Upper lobe of right lung (tissue), 1 donor: ENCODE results near the gene TFCP2L1. TPM values are rescaled to one million over a fixed set of nuclear protein-coding genes. Genes with fewer than 3 reads are reported as not detected.
A peak's percentile ranks its signal among the peaks of the same experiment; 100 is the strongest.
"Not testable (repeated sequence)": the region's sequence is repeated elsewhere in the genome, so short reads cannot be mapped to it uniquely, and the experiment has no call there.

ENCODE experiments used
- ATAC-seq: fragments of 200-7000 bp; cut with Tn5 transposase; one replicate; pipeline ENCODE4 v1.9.1; 2020; ENCODE audit warnings: mild to moderate bottlenecking, moderate library complexity
- DNase-seq: peaks from one replicate; pipeline ENCODE4 v3.0.0-alpha.2; 2020
- H3K27ac ChIP-seq: fragments of 200-600 bp; one replicate; pipeline ENCODE4 v1.8.0; 2022
- H3K27me3 ChIP-seq: fragments of 200-600 bp; one replicate; pipeline ENCODE4 v1.8.0; 2022; ENCODE audit warnings: mild to moderate bottlenecking
- H3K36me3 ChIP-seq: fragments of 200-600 bp; one replicate; pipeline ENCODE4 v1.8.0; 2022
- H3K4me1 ChIP-seq: fragments of 200-600 bp; one replicate; pipeline ENCODE4 v1.8.0; 2022
- H3K4me3 ChIP-seq: fragments of 200-600 bp; one replicate; pipeline ENCODE4 v1.8.0; 2022; ENCODE audit warnings: mild to moderate bottlenecking
- H3K9me3 ChIP-seq: fragments of 200-600 bp; one replicate; pipeline ENCODE4 v1.8.0; 2022
- intact Hi-C: fragments of 100-400 bp; cut with DNase I; formaldehyde crosslinking; loops from one replicate; pipeline ENCODE4 v1.11.0; 2022
- long read RNA-seq: library from polyadenylated mRNA; unstranded; transcript quantifications from one replicate; pipeline ENCODE4 v2.0.0, GENCODE V29; 2021
- total RNA-seq: library from RNA; stranded (reverse); fragmentation: NEBNext Ultra II Directional; extraction: Animal tissue kit (Norgen Biotek cat#: 25700); gene quantifications from one replicate; pipeline ENCODE4 v1.2.1, GENCODE V29; 2021
- TF ChIP-seq, protein P1 (sequence below): fragments of 200-600 bp; IDR thresholded peaks from one replicate; pipeline ENCODE4 v1.8.0; 2022; ENCODE audit warnings: antibody characterized with exemption
- donor health status: DM: no; HTN: yes; CAD: no; lungs with severe emphysema.

Gene TFCP2L1, protein sequence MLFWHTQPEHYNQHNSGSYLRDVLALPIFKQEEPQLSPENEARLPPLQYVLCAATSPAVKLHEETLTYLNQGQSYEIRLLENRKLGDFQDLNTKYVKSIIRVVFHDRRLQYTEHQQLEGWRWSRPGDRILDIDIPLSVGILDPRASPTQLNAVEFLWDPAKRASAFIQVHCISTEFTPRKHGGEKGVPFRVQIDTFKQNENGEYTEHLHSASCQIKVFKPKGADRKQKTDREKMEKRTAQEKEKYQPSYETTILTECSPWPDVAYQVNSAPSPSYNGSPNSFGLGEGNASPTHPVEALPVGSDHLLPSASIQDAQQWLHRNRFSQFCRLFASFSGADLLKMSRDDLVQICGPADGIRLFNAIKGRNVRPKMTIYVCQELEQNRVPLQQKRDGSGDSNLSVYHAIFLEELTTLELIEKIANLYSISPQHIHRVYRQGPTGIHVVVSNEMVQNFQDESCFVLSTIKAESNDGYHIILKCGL
- total RNA-seq: 22.0 TPM
- long read RNA-seq, full-length matches to known transcripts: 4 of 14 reads
- long read RNA-seq, partial matches to known transcripts: 2 of 14 reads
- long read RNA-seq, other reads (novel, unspliced or antisense): 8 of 14 reads

DNA sequence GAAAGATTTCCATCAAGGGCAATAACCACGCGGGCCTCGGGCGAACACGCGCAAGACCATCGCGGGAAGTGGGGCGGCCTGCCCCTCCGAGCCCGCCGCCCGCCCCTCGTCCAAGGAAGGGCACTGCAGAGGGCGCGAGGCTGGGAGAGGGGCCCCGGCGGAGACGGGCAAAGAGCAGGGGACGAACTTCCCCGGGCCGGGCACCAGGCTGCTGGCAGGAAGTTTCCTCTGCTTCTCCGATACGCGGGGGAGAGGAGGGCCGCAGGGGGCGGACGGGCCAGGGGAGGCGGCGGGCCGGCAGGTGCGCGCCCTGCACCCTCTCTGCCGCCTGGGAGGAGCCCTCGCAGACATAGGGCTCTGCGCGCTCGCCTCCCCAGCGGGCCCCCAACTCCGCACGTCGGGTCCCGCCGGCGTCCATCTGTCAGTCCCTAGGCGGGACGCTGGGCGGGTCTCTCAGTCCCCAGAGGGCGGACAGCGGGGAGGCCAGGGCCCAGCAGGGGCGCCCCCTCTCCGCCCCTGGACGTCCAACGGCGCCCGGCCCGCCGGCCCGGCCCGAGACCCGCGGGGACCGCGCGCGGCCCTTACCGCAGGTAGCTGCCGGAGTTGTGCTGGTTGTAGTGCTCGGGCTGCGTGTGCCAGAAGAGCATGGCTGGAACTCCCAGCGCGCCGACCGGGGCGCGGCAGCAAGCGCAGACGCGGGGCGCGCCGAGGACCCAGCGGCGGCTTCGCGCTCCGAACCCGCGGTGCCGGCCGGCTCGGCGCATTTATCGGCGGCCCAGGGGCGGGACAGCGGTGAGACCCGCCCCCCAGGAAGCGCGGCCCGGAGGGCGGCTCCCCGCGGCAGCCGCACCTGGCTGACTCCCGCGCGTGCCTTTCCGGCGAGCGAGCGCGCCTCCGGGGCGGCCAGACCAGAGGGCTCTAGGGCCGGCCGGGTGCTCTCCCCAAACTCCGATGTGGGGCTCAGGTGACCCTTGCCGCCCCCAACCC lies at the start of gene TFCP2L1:
Gene TFCP2L1 (minus strand): TSS at position 740 of the 987 bp plus-strand sequence. CDS start 93 bp downstream, at position 647.
- Histone ChIP-seq H3K36me3 (no peaks in the 10 kb centered on the region), H3K27ac (peak within 1 kb of the TSS; percentile 68), H3K4me3 (peak within 1 kb of the TSS; percentile 58), H3K27me3 (peaks cover 3% of the 10 kb centered on the region), H3K9me3 (no peaks in the 10 kb centered on the region), H3K4me1 (peaks cover 8% of the 10 kb centered on the region)
- ATAC-seq (peak; percentile 88), DNase-seq (peak; percentile 89)
- TF ChIP-seq, protein P1, sequence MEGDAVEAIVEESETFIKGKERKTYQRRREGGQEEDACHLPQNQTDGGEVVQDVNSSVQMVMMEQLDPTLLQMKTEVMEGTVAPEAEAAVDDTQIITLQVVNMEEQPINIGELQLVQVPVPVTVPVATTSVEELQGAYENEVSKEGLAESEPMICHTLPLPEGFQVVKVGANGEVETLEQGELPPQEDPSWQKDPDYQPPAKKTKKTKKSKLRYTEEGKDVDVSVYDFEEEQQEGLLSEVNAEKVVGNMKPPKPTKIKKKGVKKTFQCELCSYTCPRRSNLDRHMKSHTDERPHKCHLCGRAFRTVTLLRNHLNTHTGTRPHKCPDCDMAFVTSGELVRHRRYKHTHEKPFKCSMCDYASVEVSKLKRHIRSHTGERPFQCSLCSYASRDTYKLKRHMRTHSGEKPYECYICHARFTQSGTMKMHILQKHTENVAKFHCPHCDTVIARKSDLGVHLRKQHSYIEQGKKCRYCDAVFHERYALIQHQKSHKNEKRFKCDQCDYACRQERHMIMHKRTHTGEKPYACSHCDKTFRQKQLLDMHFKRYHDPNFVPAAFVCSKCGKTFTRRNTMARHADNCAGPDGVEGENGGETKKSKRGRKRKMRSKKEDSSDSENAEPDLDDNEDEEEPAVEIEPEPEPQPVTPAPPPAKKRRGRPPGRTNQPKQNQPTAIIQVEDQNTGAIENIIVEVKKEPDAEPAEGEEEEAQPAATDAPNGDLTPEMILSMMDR: no peak
- intact Hi-C loops: no loop called here

DNA sequence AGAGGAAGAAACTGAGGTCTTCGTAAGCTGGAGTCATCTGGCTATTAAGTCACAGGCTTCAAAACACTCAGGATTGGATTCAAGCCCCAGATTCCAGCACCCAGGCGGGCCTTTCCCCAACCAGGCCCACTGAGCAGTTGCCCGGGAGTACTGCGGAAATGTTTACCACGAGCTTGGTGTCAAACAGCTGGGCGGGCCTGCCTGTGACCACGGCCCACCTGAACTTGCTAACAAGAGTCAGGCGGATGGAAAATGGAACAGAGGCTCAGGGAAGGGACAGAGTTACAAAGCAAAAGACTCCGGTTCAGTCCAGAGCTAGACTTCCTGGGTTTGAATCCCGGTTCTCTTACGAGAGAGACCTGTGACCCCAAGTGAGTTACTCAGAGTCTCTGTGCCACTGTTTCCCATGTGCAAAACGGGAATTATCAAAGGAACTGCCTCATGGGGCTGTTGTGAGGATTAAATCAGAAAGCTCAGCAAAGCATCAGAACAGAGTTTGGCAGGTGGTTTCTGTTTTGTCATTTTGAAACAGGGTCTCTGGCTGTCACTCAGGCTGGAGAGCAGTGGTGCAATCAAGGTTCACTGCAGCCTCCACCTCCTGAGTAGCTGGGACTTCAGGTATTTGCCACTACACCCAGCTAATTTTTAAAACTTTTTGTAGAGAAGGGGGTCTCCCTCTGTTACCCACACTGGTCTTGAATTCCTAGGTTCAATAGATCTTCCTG lies 49.0 kb upstream of the TFCP2L1 start:
- Histone ChIP-seq H3K36me3 (peaks cover 8% of the 10 kb centered on the region), H3K27ac (no peak overlapping the region), H3K4me3 (no peak overlapping the region), H3K27me3 (no peaks in the 10 kb centered on the region), H3K4me1 (peaks cover 11% of the 10 kb centered on the region), H3K9me3 (no peaks in the 10 kb centered on the region)
- ATAC-seq (no peak), DNase-seq (no peak)
- TF ChIP-seq, protein P1: no peak
- intact Hi-C loops: no loop called here

DNA sequence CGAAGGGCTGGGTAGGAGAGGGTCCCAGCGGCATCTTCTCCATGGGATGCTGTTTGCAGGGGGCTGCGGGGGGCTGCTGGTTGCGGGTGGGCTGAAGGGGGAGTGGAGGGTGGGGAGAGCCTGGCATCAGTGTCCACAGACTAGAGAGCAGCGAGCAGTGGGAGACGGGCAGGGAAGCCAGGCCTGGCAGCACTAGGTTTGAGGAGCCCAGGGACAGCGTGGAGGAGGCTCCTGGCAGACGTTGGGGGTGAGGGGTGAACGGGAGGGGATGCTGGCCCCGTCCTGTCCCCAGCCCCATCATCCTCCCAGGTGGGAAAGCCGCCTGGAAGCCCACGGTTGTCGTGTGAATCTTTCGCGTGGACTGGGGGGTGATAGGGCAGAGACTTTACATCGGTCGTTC lies 48.2 kb upstream of the TFCP2L1 start:
- no peak for ATAC-seq
- TF ChIP-seq, protein P1: no peak
- Histone ChIP-seq H3K9me3 (no peaks in the 10 kb centered on the region), H3K4me3 (no peak overlapping the region), H3K36me3 (peaks cover 4% of the 10 kb centered on the region), H3K4me1 (peaks cover 11% of the 10 kb centered on the region), H3K27me3 (no peaks in the 10 kb centered on the region), H3K27ac (no peak overlapping the region)
- intact Hi-C loops: no loop called here
- DNase-seq: peak; percentile 51

DNA sequence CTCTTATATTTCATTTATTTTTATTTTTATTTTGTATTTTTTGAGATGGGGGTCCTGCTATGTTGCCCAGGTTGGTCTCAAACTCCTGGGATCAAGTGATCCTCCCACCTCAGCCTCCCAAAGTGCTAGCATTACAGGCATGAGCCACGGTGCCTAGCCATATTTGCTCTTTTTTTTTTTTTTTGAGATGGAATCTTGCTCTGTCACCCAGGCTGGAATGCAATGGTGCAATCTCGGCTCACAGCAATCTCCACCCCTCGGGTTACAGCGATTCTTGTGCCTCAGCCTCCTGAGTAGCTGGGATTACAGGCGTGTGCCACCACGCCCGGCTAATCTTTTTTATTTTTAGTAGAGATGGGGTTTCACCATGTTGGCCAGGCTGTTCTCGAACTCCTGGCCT lies 46.3 kb upstream of the TFCP2L1 start:
- intact Hi-C loops, ATAC-seq, H3K27ac ChIP-seq, DNase-seq, H3K36me3 ChIP-seq, H3K4me3 ChIP-seq, H3K27me3 ChIP-seq, H3K9me3 ChIP-seq: not testable (repeated sequence)
- peaks cover 11% of the 10 kb centered on the region for H3K4me1 ChIP-seq

DNA sequence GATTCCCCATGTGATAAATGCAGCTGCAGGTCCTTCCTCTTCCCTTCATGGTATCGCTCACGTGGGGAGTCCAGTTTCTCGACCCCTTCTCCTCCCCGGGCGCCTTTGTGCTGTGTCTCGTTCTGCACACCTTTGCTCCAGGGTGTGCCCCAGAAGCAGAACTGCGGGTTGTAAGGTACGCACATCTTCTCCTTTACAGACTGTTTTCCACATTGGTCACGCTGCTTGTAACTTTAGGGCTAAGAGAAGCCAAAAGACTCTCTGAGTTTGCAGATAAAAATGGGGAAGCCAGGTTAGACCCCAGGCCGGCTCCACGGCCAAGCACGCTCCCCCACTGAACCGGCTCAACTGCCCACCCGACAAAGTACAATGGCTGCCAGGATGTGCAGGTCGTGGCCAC lies 45.9 kb upstream of the TFCP2L1 start:
- no peak overlapping the region for H3K27ac ChIP-seq
- no peaks in the 10 kb centered on the region for H3K9me3 ChIP-seq
- TF ChIP-seq, protein P1: no peak
- H3K4me1 ChIP-seq: peaks cover 7% of the 10 kb centered on the region
- peak; percentile 40 for DNase-seq
- no peaks in the 10 kb centered on the region for H3K36me3 ChIP-seq
- H3K4me3 ChIP-seq: no peak overlapping the region
- intact Hi-C loops: no loop called here
- no peaks in the 10 kb centered on the region for H3K27me3 ChIP-seq
- no peak for ATAC-seq
